Activated naive CD8-positive, alpha-beta T cell treated with anti-CD3 and anti-CD28 coated beads, Interleukin-2, amount 50 U/mL, for 24 hours (primary cell): ENCODE results near the gene SMC5.
"Not testable (repeated sequence)": the region's sequence is repeated elsewhere in the genome, so short reads cannot be mapped to it uniquely, and the experiment has no call there.

Source experiments
- ATAC-seq: fragments of 150-1000 bp; cut with Tn5 transposase; one replicate; pipeline ENCODE4 v1.10.0; 2021
- DNase-seq: peaks from one replicate; pipeline ENCODE4 v3.0.0; 2021
- H3K27ac Mint-ChIP-seq: one replicate; pipeline ENCODE4 v1.8.0; 2021; ENCODE audit warnings: mild to moderate bottlenecking, mixed read lengths
- H3K27me3 Mint-ChIP-seq: one replicate; pipeline ENCODE4 v1.8.0; 2021; ENCODE audit warnings: mixed read lengths
- H3K36me3 Mint-ChIP-seq: one replicate; pipeline ENCODE4 v1.8.0; 2021; ENCODE audit warnings: low read depth, mixed read lengths
- H3K4me1 Mint-ChIP-seq: one replicate; pipeline ENCODE4 v1.8.0; 2021; ENCODE audit warnings: mixed read lengths
- H3K4me3 Mint-ChIP-seq: one replicate; pipeline ENCODE4 v1.8.0; 2021; ENCODE audit warnings: mild to moderate bottlenecking, moderate library complexity, mixed read lengths
- H3K9me3 Mint-ChIP-seq: one replicate; pipeline ENCODE4 v1.8.0; 2021; ENCODE audit warnings: mixed read lengths

The SMC5 gene

GRCh38 chr9:70399141-70399540, 140.4 kb downstream of the SMC5 start:
- Mint-ChIP-seq H3K4me3 (no peak overlapping the region), H3K27ac (peak overlapping the region; percentile 61), H3K27me3 (no peaks in the 10 kb centered on the region), H3K36me3 (no peaks in the 10 kb centered on the region), H3K4me1 (peaks cover 80% of the 10 kb centered on the region), H3K9me3 (no peaks in the 10 kb centered on the region)
- DNase-seq = no peak
- no peak for ATAC-seq

DNA sequence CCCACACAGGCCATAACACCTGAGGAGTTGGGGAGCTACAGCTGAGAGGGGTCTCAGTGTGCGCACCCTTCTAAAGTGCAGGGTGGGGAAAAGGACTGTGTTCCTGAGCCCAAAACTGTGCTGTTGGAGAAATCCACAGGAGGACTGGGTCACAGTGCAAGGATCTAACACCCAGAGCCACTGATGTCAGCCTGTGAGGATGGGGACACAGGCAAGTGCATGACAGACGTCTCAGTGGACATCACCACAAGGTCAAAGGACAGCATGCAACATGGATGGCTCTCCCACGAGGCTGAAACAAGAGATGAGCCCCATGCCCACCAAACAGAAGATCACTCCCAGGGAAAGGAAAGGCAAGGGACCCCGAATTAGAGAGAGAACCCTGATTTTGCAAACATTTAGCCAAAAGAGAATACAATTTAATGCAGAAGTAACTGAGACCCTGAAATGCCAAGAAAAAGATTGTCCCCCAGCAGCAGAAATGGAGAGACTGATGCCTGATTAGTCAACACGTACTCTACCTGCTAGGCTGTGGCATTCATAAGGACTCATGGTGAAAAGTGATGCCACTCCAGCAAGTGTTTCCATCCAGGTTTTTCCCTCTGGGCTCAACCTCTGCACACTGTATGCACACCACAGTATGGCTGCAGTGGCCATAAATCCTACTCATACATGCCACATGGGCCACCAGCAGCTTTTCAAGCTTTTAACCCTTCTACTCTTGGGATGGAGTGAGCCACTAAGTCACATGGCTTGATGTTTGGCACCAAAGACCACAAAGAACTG, 141.5 kb downstream of the SMC5 start:
- Mint-ChIP-seq H3K9me3 (no peaks in the 10 kb centered on the region), H3K4me1 (peaks cover 78% of the 10 kb centered on the region), H3K36me3 (peaks cover under 1% of the 10 kb centered on the region), H3K27me3 (no peaks in the 10 kb centered on the region), H3K27ac (peak overlapping the region; percentile 61), H3K4me3 (no peak overlapping the region)
- DNase-seq (no peak), ATAC-seq (peak; percentile 83)

DNA sequence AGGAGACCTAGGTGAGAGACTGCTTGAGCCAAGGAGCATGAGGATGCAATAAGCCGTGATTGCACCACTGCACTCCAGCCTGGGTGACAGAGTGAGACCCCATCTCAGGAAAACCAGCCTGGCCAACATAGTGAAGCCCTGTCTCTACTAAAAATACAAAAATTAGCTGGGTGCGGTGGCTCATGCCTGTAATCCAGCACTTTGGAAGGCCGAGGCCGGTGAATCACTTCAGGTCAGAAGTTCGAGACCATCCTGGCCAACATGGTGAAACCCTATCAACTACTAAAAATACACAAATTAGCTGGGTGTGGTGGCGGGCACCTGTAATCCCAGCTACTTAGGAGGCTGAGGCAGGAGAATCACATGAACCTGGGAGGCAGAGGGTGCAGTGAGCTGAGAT, 142.5 kb downstream of the SMC5 start:
- H3K27ac Mint-ChIP-seq, H3K9me3 Mint-ChIP-seq, H3K4me3 Mint-ChIP-seq, ATAC-seq, H3K27me3 Mint-ChIP-seq, DNase-seq, H3K36me3 Mint-ChIP-seq: not testable (repeated sequence)
- peaks cover 82% of the 10 kb centered on the region for H3K4me1 Mint-ChIP-seq

DNA sequence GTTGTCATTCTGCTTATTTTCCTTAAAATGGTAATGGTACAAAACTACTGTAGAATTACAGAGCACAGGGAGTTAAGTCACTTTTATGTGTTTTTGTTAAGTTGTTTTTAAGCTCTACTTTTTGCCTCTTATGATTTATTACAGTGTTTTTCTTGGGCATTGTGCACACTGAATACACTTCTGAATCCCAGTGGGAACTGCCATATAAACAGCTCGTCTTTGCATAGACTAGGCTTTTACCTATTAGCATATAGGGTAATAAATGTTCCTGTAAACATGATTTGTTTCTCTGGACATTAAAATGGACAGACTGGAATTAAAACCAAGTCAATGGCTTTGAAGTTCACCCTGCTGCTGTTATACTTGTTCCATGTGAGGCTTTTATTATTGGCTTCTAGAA, 143.4 kb downstream of the SMC5 start:
- H3K9me3 Mint-ChIP-seq = no peaks in the 10 kb centered on the region
- H3K36me3 Mint-ChIP-seq = peaks cover 1% of the 10 kb centered on the region
- no peak overlapping the region for H3K4me3 Mint-ChIP-seq
- H3K4me1 Mint-ChIP-seq = peaks cover 87% of the 10 kb centered on the region
- ATAC-seq (no peak), DNase-seq (no peak)
- no peaks in the 10 kb centered on the region for H3K27me3 Mint-ChIP-seq
- peak overlapping the region; percentile 40 for H3K27ac Mint-ChIP-seq

GRCh38 chr9:70403166-70403565, 144.4 kb downstream of the SMC5 start:
- no peak overlapping the region for H3K27ac Mint-ChIP-seq
- no peaks in the 10 kb centered on the region for H3K27me3 Mint-ChIP-seq
- H3K9me3 Mint-ChIP-seq = no peaks in the 10 kb centered on the region
- peaks cover 1% of the 10 kb centered on the region for H3K36me3 Mint-ChIP-seq
- DNase-seq = no peak
- H3K4me1 Mint-ChIP-seq = peaks cover 87% of the 10 kb centered on the region
- no peak overlapping the region for H3K4me3 Mint-ChIP-seq
- no peak for ATAC-seq

DNA sequence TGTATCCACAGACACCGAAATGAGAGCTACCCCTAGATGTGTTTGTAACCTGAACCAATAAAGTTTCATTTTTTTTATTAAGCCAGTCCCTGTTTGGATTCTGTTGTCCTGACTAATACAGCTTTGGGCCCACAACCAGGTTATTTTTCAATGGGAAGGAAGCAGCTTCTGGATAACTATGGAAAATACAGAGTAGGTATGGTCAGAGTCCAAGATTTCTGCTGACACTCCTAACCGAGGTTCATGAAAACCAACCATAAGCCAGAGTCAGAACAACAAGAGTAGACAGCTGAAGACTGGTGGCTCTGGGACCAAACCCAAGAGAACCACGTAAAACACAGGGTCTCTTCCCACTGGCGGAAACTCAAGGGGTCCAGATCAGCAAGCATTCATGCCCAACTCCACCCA, 144.8 kb downstream of the SMC5 start:
- DNase-seq (no peak), ATAC-seq (no peak)
- Mint-ChIP-seq H3K27ac (peak overlapping the region; percentile 68), H3K4me3 (no peak overlapping the region), H3K9me3 (no peaks in the 10 kb centered on the region), H3K36me3 (peaks cover 1% of the 10 kb centered on the region), H3K27me3 (no peaks in the 10 kb centered on the region), H3K4me1 (peaks cover 87% of the 10 kb centered on the region)

DNA sequence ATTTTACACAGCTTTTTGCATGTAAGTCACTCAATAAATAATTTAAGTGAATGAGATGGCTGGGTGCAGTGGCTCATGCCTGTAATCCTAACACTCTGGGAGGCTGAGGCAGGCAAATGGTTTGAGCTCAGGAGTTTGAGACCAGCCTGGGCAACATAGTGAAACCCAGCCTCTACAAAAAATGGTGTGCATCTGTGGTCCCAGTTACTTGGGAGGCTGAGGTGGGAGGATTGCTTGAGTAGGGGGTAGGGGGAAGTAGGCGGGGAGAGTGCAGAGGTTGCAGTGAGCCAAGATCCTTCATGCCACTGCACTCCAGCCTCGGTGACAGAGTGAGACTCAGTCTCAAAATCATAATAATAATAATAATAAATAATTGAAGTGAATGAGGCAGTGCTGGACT, 145.5 kb downstream of the SMC5 start:
- no peak for ATAC-seq
- Mint-ChIP-seq H3K9me3 (no peaks in the 10 kb centered on the region), H3K36me3 (peaks cover 1% of the 10 kb centered on the region), H3K27ac (peak overlapping the region; percentile 68), H3K4me1 (peaks cover 83% of the 10 kb centered on the region), H3K27me3 (no peaks in the 10 kb centered on the region), H3K4me3 (no peak overlapping the region)
- no peak for DNase-seq
